IPS DF 19.7 (cell line): ENCODE data around the gene PMP22.
"Not testable (repeated sequence)": the region's sequence is repeated elsewhere in the genome, so short reads cannot be mapped to it uniquely, and the experiment has no call there.

Experiments used
- DNase-seq: peaks from one replicate; pipeline ENCODE4 v3.0.0-alpha.2; 2013; ENCODE audit warnings: low read depth, low spot score

Gene PMP22

GRCh38 chr17:15213381-15214087, 51.6 kb downstream of the PMP22 start:
- DNase-seq, result no peak

DNA sequence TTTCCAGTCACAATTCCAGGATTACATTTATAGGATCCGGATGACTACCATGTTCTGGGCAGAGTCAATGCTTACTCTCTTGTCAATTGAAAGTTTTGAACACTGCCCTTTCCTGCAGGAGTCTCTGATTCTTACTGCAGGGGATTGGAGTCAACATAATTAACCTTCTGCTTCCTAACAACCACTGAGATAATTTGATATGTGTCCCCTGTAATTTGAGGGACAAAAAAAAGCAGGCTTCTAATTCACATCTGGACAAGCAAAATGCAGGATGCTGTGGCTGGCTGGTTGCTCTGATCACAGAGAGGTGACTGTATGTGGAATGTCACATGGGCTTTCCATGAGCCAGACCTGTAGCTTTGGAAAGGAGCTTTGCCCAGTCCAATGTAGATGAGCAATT, 54.9 kb downstream of the PMP22 start:
- no peak for DNase-seq

DNA sequence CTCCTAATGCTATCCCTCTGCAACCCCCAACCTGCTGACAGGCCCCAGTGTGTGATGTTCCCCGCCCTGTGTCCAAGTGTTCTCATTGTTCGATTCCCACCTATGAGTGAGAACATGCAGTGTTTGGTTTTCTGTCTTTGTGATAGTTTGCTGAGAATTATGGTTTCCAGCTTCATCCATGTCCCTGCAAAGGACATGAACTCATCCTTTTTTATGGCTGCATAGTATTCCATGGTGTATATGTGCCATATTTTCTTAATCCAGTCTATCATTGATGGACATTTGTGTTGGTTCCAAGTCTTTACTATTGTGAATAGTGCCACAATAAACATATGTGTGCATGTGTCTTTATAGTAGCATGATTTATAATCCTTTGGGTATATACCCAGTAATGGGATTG, 62.1 kb downstream of the PMP22 start:
- not testable (repeated sequence) for DNase-seq

- not testable (repeated sequence) for DNase-seq
These were observed 64.6 kb downstream of the PMP22 start for GRCh38 chr17:15200574-15200973.

DNA sequence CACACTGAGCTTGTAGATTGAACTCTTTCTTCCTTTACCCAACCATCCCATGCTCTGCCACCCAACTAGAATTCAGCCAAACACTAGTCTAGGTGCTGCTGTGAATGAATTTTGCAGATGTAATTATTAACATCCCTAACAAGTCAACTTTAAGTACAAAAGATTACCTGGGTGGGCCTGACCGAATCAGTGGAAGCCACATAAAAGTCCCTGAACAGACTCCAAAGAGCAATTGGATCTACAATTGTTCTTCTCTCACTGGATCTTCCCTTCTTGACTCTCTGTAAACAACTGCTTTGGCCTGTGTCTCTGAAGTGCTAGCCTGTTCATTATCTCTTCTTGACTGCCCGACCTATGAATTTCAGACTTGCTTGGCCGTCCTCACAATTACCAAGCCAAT, 67.9 kb downstream of the PMP22 start:
- no peak for DNase-seq

- no peak for DNase-seq
These were observed 70.3 kb downstream of the PMP22 start for GRCh38 chr17:15194859-15195277.

GRCh38 chr17:15185625-15185991, 79.5 kb downstream of the PMP22 start:
- DNase-seq, result no peak

DNA sequence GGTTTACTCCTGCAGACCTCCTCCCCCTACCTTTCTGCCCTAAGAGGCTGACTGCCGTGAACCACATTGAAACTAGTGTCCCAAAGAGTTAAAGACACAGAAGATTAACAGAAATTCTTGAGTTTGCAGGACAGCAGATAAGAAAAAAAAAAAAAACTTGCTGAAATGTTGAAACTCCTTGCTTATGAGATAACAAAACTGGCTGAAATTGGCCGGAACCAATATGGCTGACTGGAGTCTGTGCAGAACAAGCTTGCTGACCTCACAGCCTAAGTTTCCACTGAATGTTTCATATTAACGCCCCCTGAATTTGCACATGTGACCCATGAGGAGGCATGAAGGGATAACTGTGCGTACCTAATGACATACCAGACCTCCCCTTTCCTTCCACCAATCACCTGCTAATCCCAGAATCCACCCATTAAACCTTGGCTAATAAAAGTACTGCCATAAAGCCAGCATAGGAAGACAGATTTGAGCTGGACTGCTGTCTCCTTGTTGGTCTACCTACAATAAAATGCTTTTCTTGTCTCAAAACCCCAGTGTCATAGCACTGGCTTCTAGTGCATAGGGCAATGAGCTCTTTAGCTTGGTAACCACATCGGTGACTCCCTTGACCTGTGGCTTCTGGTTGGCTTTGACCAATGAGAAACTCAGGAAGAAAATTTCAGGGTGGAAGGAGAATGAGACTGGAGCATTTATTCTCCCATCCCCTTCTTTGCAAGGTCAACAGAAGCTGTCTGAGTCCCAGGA, 80.1 kb downstream of the PMP22 start:
- no peak for DNase-seq

GRCh38 chr17:15181816-15182215, 83.3 kb downstream of the PMP22 start:
- no peak for DNase-seq

DNA sequence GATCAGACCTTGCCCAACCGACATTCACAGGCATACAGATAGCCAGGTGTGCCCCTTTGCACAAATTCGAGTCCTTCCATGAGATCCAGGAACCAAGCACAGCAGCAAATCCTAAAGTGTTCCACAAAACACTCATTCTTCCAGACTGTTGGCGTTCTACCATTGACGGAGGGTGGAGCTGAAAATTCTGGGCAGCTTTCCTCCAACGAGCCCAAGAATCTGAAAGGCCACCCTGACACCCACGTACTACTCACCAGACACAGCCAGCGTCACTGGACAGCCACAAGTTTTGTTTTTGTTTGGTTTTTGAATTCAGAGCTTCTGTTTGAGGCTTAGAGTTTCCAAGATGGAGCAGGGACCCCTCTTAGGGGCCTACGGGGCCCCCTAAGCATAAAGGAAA, 83.8 kb downstream of the PMP22 start:
- no peak for DNase-seq

GRCh38 chr17:15180121-15180561, 85.0 kb downstream of the PMP22 start:
- DNase-seq, result peak; percentile 83
